WTC11 (cell line): ENCODE measurements around the gene GPR183.

Experiments
- ATF2 ChIP-seq: sonication (generic); formaldehyde crosslinking; IDR thresholded peaks from 2 replicates; pipeline ENCODE4 v1.8.1; 2022; ENCODE audit warnings: low read depth, missing genetic modification reagents, borderline replicate concordance
- ATF3 ChIP-seq: sonication (generic); formaldehyde crosslinking; conservative IDR thresholded peaks from 2 replicates; pipeline ENCODE4 v1.8.1; 2022; ENCODE audit warnings: mild to moderate bottlenecking, missing genetic modification reagents
- CDX4 ChIP-seq: fragments of 250-450 bp; sonication (Bioruptor Pico); IDR thresholded peaks from 2 replicates; pipeline ENCODE4 v1.9.0; 2021; ENCODE audit warnings: moderate library complexity, mild to moderate bottlenecking, inconsistent platforms, borderline replicate concordance
- CREB1 ChIP-seq: sonication (generic); formaldehyde crosslinking; IDR thresholded peaks from 2 replicates; pipeline ENCODE4 v1.8.0; 2023; ENCODE audit warnings: mild to moderate bottlenecking, missing genetic modification reagents
- CTCF ChIP-seq: fragments of 200-600 bp; IDR thresholded peaks from 2 replicates; pipeline ENCODE4 v1.8.0; 2022; ENCODE audit warnings: antibody characterized with exemption
- ESRRA ChIP-seq: sonication (generic); formaldehyde crosslinking; IDR thresholded peaks from 2 replicates; pipeline ENCODE4 v1.8.1; 2022; ENCODE audit warnings: mild to moderate bottlenecking, missing genetic modification reagents, borderline replicate concordance
- NFE2L1 ChIP-seq: sonication (generic); formaldehyde crosslinking; IDR thresholded peaks from 2 replicates; pipeline ENCODE4 v1.8.1; 2023; ENCODE audit warnings: missing genetic modification reagents
- SMAD3 ChIP-seq: sonication (generic); formaldehyde crosslinking; IDR thresholded peaks from 2 replicates; pipeline ENCODE4 v1.8.0; 2022; ENCODE audit warnings: missing genetic modification reagents, mild to moderate bottlenecking, borderline replicate concordance
- ZNF532 ChIP-seq: fragments of 250-450 bp; sonication (Bioruptor Pico); IDR thresholded peaks from 2 replicates; pipeline ENCODE4 v1.9.0; 2021; ENCODE audit warnings: mild to moderate bottlenecking, borderline replicate concordance

GRCh38 chr13:99256283-99256682 is 50.9 kb downstream of the GPR183 start:
- TF ChIP-seq ATF3 (CRISPR knock-in tag) (no peak), NFE2L1 (no peak), CREB1 (CRISPR knock-in tag) (no peak), ATF2 (CRISPR knock-in tag) (no peak), ZNF532 (CRISPR knock-in tag) (no peak), CTCF (no peak), CDX4 (CRISPR knock-in tag) (no peak), SMAD3 (CRISPR knock-in tag) (no peak), ESRRA (CRISPR knock-in tag) (no peak)
